Sigmoid colon (tissue), 7 donors: ENCODE measurements around the gene EDARADD. TPM values are rescaled to one million over a fixed set of nuclear protein-coding genes. Genes with fewer than 3 reads are reported as not detected.

Experiments
- DNase-seq: peaks from one replicate; pipeline ENCODE4 v3.0.0-alpha.2; 2019
- H3K27ac ChIP-seq, 4 donors: fragments of 200-600 bp; sonication (generic); one replicate each; pipeline ENCODE4 v1.5.1; 2016 to 2019; ENCODE audit warnings: mild to moderate bottlenecking in 1 of 4
- H3K27me3 ChIP-seq, 3 donors: fragments of 200-600 bp; sonication (generic); one replicate each; pipeline ENCODE4 v1.5.1; 2019; ENCODE audit warnings: mild to moderate bottlenecking in 1 of 3
- H3K36me3 ChIP-seq, 4 donors: fragments of 200-600 bp; sonication (generic); one replicate each; pipeline ENCODE4 v1.5.1; 2016 to 2019
- H3K4me1 ChIP-seq, 4 donors: fragments of 200-600 bp; sonication (generic); one replicate each; pipeline ENCODE4 v1.5.1; 2017 to 2019
- H3K4me3 ChIP-seq, 4 donors: fragments of 200-600 bp; sonication (generic); one replicate each; pipeline ENCODE4 v1.5.1; 2017 to 2019; ENCODE audit warnings: mild to moderate bottlenecking in 2 of 4, moderate library complexity in 1 of 4
- H3K9me3 ChIP-seq, 4 donors: fragments of 200-600 bp in 3 of 4; sonication (generic) in 3 of 4; one replicate each; pipeline versions ENCODE4 v1.5.1 to v1.6.1; 2013 to 2019
- EP300 ChIP-seq, 4 donors: sonication (generic); formaldehyde crosslinking; IDR thresholded peaks; one replicate each; pipeline ENCODE4 v1.6.1; 2017; ENCODE audit warnings: antibody characterized with exemption in 4 of 4
- POLR2A ChIP-seq, 2 donors: fragments of 450-650 bp; IDR thresholded peaks; one replicate each; pipeline ENCODE4 v1.6.1; 2016; ENCODE audit warnings: antibody characterized with exemption in 2 of 2, mild to moderate bottlenecking in 2 of 2, moderate library complexity in 2 of 2
- POLR2AphosphoS5 ChIP-seq, 4 donors: sonication (generic); formaldehyde crosslinking; IDR thresholded peaks; one replicate each; pipeline ENCODE4 v1.6.1; 2017; ENCODE audit warnings: antibody characterized with exemption in 4 of 4
- WGBS, 2 donors: extraction: QIAGEN DNeasy Blood & Tissue Kit; methylation state at CpG; one replicate each; pipeline ENCODE4 v1.1.7; 2013; 5-methylcytosine and 5-hydroxymethylcytosine counted together
- intact Hi-C: fragments of 100-400 bp; cut with DNase I; formaldehyde crosslinking; loops from one replicate; pipeline ENCODE4 v1.15.1; 2023
- polyA plus RNA-seq, 3 donors: library from polyadenylated mRNA; stranded (reverse); fragments of 200-250 nt; gene quantifications; one replicate each; pipeline ENCODE4 v1.2.3, GENCODE V29; 2013
- total RNA-seq, 4 donors: library from RNA; depleted of rRNA; stranded (reverse); fragments of >200 nt; gene quantifications; one replicate each; pipeline ENCODE4 v1.1.0, GENCODE V29; 2016
- TF ChIP-seq, protein P1 (sequence below), 4 experiments: fragments of 450-650 bp in 3 of 4; fragments of 200-600 bp in 1 of 4; IDR thresholded peaks; one replicate each; pipeline ENCODE4 v1.5.1; 2016 to 2019; ENCODE audit warnings: antibody characterized with exemption in 4 of 4, mild to moderate bottlenecking in 3 of 4, moderate library complexity in 2 of 4
- donor health status: healthy with polysubstance abuse.
- donor health status: Bipolar disorder and iron deficiency.
- donor health status: healthy.

The EDARADD gene
- total and polyA plus RNA-seq, 7 donors, result under 0.01 to 0.41 TPM; not detected in 5

GRCh38 chr1:236371083-236371482 is 23.0 kb upstream of the EDARADD start:
- DNase-seq, result no peak
- Histone ChIP-seq H3K36me3 (no peaks in the 10 kb centered on the region), H3K4me3 (no peak overlapping the region), H3K9me3 (no peaks in the 10 kb centered on the region), H3K4me1 (no peaks in the 10 kb centered on the region), H3K27ac (no peak overlapping the region), H3K27me3 (no peaks in the 10 kb centered on the region)
- intact Hi-C loops, result no loop called here
- WGBS, 2 donors, result 83 to 88% methylated on average over 1 of the region's 1 CpG
- TF ChIP-seq, protein P1, sequence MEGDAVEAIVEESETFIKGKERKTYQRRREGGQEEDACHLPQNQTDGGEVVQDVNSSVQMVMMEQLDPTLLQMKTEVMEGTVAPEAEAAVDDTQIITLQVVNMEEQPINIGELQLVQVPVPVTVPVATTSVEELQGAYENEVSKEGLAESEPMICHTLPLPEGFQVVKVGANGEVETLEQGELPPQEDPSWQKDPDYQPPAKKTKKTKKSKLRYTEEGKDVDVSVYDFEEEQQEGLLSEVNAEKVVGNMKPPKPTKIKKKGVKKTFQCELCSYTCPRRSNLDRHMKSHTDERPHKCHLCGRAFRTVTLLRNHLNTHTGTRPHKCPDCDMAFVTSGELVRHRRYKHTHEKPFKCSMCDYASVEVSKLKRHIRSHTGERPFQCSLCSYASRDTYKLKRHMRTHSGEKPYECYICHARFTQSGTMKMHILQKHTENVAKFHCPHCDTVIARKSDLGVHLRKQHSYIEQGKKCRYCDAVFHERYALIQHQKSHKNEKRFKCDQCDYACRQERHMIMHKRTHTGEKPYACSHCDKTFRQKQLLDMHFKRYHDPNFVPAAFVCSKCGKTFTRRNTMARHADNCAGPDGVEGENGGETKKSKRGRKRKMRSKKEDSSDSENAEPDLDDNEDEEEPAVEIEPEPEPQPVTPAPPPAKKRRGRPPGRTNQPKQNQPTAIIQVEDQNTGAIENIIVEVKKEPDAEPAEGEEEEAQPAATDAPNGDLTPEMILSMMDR (IDR thresholded peaks at IDR 0.05), result no peak
- TF ChIP-seq POLR2AphosphoS5 (IDR thresholded peaks at IDR 0.05) (no peak), POLR2A (IDR thresholded peaks at IDR 0.05) (no peak), EP300 (IDR thresholded peaks at IDR 0.05) (no peak)

DNA sequence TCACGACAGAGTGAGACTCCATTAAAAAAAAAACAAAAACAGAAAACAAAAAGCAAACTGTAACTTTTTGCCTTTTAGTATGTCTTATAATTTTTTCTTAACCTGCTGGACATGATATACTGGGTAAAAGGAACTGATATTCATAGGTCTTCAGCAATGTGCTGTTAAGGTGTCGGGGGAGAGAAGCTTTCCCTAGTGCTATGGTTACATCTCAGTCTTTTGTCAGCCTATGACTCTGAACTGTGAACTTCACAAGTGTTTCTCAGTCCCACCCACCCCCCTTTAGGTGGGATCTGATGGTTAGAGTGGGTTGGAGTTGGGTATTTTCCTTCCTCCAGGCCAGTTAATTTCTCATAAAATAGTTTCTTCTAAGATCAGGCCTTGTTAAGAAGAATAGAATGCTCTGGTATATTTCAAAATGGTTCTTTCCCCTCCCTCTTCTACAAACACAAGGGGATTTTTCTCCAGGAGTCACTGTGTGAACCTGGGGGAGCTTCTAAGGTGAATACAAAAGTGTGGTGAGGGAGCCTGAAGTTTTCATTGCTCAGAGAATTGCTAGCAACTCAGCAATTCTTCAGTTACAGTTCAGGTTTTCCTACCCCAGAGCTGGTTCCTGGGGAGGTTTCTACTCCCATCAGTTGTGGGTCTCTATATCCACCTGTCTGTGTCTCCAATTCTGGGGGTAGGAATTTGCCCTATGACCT is 16.1 kb upstream of the EDARADD start:
- intact Hi-C loops, result no loop called here
- no peaks in the 10 kb centered on the region for H3K36me3 ChIP-seq
- WGBS, 2 donors, result 91 to 93% methylated on average over 2 of the region's 2 CpGs
- H3K9me3 ChIP-seq, result no peaks in the 10 kb centered on the region
- no peaks in the 10 kb centered on the region for H3K4me1 ChIP-seq
- DNase-seq, result no peak
- H3K4me3 ChIP-seq, result no peak overlapping the region
- no peaks in the 10 kb centered on the region for H3K27me3 ChIP-seq
- TF ChIP-seq, protein P1 (IDR thresholded peaks at IDR 0.05), result no peak
- TF ChIP-seq EP300 (IDR thresholded peaks at IDR 0.05) (no peak), POLR2A (IDR thresholded peaks at IDR 0.05) (no peak), POLR2AphosphoS5 (IDR thresholded peaks at IDR 0.05) (no peak)
- no peak overlapping the region for H3K27ac ChIP-seq

DNA sequence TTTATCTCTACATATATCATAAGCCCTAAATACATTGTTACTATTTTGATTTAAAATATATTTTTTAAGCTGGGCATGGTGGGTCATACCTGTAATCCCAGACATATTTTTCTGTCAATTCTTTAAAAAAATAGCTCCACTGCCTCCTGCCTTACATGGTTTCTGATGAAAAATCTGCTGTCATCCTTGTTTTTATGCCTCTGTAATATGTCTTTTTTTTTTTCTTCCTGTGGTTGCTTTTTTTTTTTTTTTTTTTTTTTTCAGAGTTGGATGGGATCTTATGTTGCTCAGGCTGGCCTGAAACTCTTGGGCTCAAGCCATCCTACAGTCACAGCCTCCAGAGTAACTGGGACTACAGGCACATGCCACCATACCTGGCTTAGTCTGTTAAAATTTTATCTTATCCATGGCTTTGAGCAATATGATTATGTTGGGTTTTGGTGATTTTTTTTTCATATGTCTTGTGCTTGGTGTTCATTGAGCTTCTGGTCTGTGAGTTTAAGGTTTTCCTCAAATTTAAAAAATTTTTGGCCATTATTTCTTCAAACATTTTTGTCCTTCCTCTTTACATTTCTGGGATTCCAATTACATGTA is 12.4 kb upstream of the EDARADD start:
- TF ChIP-seq POLR2A (IDR thresholded peaks at IDR 0.05), result no peak
- TF ChIP-seq, protein P1 (IDR thresholded peaks at IDR 0.05), result no peak
- TF ChIP-seq EP300 (IDR thresholded peaks at IDR 0.05), result no peak
- no peak for TF ChIP-seq POLR2AphosphoS5 (IDR thresholded peaks at IDR 0.05)
- H3K27me3 ChIP-seq, result no peaks in the 10 kb centered on the region
- no peak for DNase-seq
- no peaks in the 10 kb centered on the region for H3K9me3 ChIP-seq
- H3K27ac ChIP-seq, result no peak overlapping the region
- intact Hi-C loops, result no loop called here
- H3K4me1 ChIP-seq, result no peaks in the 10 kb centered on the region
- no peak overlapping the region for H3K4me3 ChIP-seq
- no peaks in the 10 kb centered on the region for H3K36me3 ChIP-seq

DNA sequence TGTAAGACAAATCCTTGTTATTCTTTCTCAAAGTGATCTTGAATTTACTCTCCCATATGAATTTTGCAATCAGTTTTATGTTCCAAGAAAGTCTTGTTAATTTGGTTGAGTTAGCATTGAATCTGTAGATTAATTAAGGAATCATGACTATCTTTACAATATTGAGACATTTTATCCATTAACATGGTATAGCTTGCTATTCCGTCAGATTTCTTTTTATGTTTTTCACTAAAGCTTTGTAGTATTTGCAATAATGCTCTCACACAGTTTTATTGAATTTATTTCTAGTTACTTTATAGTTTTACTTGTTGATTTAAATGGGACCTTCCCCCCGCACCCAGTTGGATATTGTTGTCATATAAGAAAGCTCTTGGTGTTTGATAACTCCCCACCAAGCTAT is 5.8 kb upstream of the EDARADD start:
- WGBS, 2 donors, result 87 to 89% methylated on average over 2 of the region's 2 CpGs

More for the DNA sequence above, 5.8 kb upstream of the EDARADD start:
- Histone ChIP-seq H3K9me3 (no peaks in the 10 kb centered on the region), H3K27ac (no peak overlapping the region), H3K4me3 (no peak overlapping the region), H3K27me3 (no peaks in the 10 kb centered on the region), H3K4me1 (no peaks in the 10 kb centered on the region), H3K36me3 (no peaks in the 10 kb centered on the region)
- intact Hi-C loops, result no loop called here
- TF ChIP-seq POLR2A (IDR thresholded peaks at IDR 0.05) (no peak), POLR2AphosphoS5 (IDR thresholded peaks at IDR 0.05) (no peak), EP300 (IDR thresholded peaks at IDR 0.05) (no peak)
- TF ChIP-seq, protein P1 (IDR thresholded peaks at IDR 0.05), result no peak
- DNase-seq, result no peak
